Neural cell (in vitro differentiated cells): ENCODE results near the gene FBXL2. TPM values are rescaled to one million over a fixed set of nuclear protein-coding genes. Genes with fewer than 3 reads are reported as not detected.

ENCODE experiments used
- H2AFZ ChIP-seq: fragments of 200-600, 300-800 bp; sonication (generic), shearing (Covaris generic); 2 replicates; pipeline ENCODE4 v1.6.0; 2014; ENCODE audit warnings: low read depth, mild to moderate bottlenecking, antibody characterized with exemption, low read length, moderate library complexity
- H3F3A ChIP-seq: fragments of 200-600 bp; shearing (Covaris generic); 2 replicates; pipeline ENCODE4 v1.6.1; 2016; ENCODE audit warnings: mild to moderate bottlenecking, moderate library complexity, mixed read lengths, antibody characterized with exemption, low read length; ENCODE audit not compliant: insufficient read depth, poor library complexity, severe bottlenecking
- H3K27ac ChIP-seq: fragments of 200-600, 300-800 bp; sonication (generic), shearing (Covaris generic); 2 replicates; pipeline ENCODE4 v1.5.1; 2014; ENCODE audit warnings: mild to moderate bottlenecking, low read length, moderate library complexity
- H3K27me3 ChIP-seq: fragments of 300-800, 200-600 bp; sonication (generic), shearing (Covaris generic); 2 replicates; pipeline ENCODE4 v1.6.0; 2014; ENCODE audit warnings: mild to moderate bottlenecking, low read depth, low read length, moderate library complexity; ENCODE audit not compliant: insufficient read depth
- H3K36me3 ChIP-seq: fragments of 300-800, 200-600 bp; sonication (generic), shearing (Covaris generic); 2 replicates; pipeline ENCODE4 v1.5.1; 2014; ENCODE audit warnings: mild to moderate bottlenecking, antibody characterized with exemption, low read length, moderate library complexity; ENCODE audit not compliant: insufficient read depth
- H3K4me2 ChIP-seq: fragments of 300-800, 200-600 bp; sonication (generic), shearing (Covaris generic); 2 replicates; pipeline ENCODE4 v1.6.0; 2014; ENCODE audit warnings: mild to moderate bottlenecking, low read length
- H3K4me3 ChIP-seq: fragments of 300-800, 200-600 bp; sonication (generic), shearing (Covaris generic); 2 replicates; pipeline ENCODE4 v1.5.1; 2014; ENCODE audit warnings: mild to moderate bottlenecking, low read length, moderate library complexity
- H3K79me2 ChIP-seq: fragments of 200-600 bp; shearing (Covaris generic); replicated peaks from 2 replicates; pipeline ENCODE4 v1.6.0; 2014; ENCODE audit warnings: mild to moderate bottlenecking, low read length, moderate library complexity; ENCODE audit not compliant: insufficient read depth
- H3K9ac ChIP-seq: fragments of 300-800, 200-600 bp; sonication (generic), shearing (Covaris generic); 2 replicates; pipeline ENCODE4 v1.6.1; 2016; ENCODE audit warnings: mild to moderate bottlenecking, low read length, mixed read lengths
- H3K9me2 ChIP-seq: fragments of 200-600 bp; shearing (Covaris generic); 2 replicates; pipeline ENCODE4 v1.6.1; 2016; ENCODE audit warnings: mild to moderate bottlenecking, low read length, mixed read lengths; ENCODE audit not compliant: insufficient read depth
- H3K9me3 ChIP-seq: fragments of 200-600, 300-800 bp; sonication (generic), shearing (Covaris generic); 2 replicates; pipeline ENCODE4 v1.6.1; 2016; ENCODE audit warnings: mild to moderate bottlenecking, mixed run types, low read length, moderate library complexity, mixed read lengths
- H4K20me1 ChIP-seq: fragments of 200-600 bp; shearing (Covaris generic); 2 replicates; pipeline ENCODE4 v1.6.1; 2016; ENCODE audit warnings: mild to moderate bottlenecking, mixed run types; ENCODE audit not compliant: insufficient read depth
- EP300 ChIP-seq: fragments of 450-650 bp; conservative IDR thresholded peaks from 2 replicates; pipeline ENCODE4 v1.6.1; 2014; ENCODE audit warnings: antibody characterized with exemption, mild to moderate bottlenecking, moderate library complexity; ENCODE audit not compliant: poor library complexity, severe bottlenecking
- EZH2 ChIP-seq: fragments of 200-600, 300-800 bp; shearing (Covaris generic), sonication (generic); IDR thresholded peaks from 2 replicates; pipeline ENCODE4 v1.6.1; 2014; ENCODE audit warnings: antibody characterized with exemption, low read length, borderline replicate concordance, mild to moderate bottlenecking; ENCODE audit not compliant: insufficient read depth, poor library complexity, severe bottlenecking
- MXI1 ChIP-seq: fragments of 450-650 bp; conservative IDR thresholded peaks from 2 replicates; pipeline ENCODE4 v1.6.1; 2014; ENCODE audit warnings: antibody characterized with exemption, mild to moderate bottlenecking; ENCODE audit not compliant: poor library complexity, severe bottlenecking
- POLR2AphosphoS5 ChIP-seq: IDR thresholded peaks from 2 replicates; pipeline ENCODE4 v1.6.1; 2012
- RAD21 ChIP-seq: fragments of 450-650 bp; conservative IDR thresholded peaks from 2 replicates; pipeline ENCODE4 v1.6.1; 2014; ENCODE audit warnings: antibody characterized with exemption, mild to moderate bottlenecking, moderate library complexity
- SMC3 ChIP-seq: fragments of 450-650 bp; conservative IDR thresholded peaks from 2 replicates; pipeline ENCODE4 v1.6.1; 2014; ENCODE audit warnings: antibody characterized with exemption, mild to moderate bottlenecking, moderate library complexity; ENCODE audit not compliant: poor library complexity
- TAF1 ChIP-seq: IDR thresholded peaks from 2 replicates; pipeline ENCODE4 v1.6.1; 2012; ENCODE audit warnings: low read depth
- polyA plus RNA-seq: library from polyadenylated mRNA; depleted of rRNA; stranded (reverse); fragments of >200 nt; gene quantifications from 2 replicates; pipeline ENCODE4 v1.2.3, GENCODE V29; 2014
- TF ChIP-seq, protein P1 (sequence below): IDR thresholded peaks from 2 replicates; pipeline ENCODE4 v1.6.1; 2012; ENCODE audit warnings: borderline replicate concordance
- TF ChIP-seq, protein P2 (sequence below): fragments of 450-650 bp; IDR thresholded peaks from 2 replicates; pipeline ENCODE4 v1.5.1; 2014; ENCODE audit warnings: antibody characterized with exemption, mild to moderate bottlenecking, moderate library complexity; ENCODE audit not compliant: poor library complexity, severe bottlenecking

The FBXL2 gene
- polyA plus RNA-seq, 1 donor from 2014 or later, result 82.0 TPM

DNA sequence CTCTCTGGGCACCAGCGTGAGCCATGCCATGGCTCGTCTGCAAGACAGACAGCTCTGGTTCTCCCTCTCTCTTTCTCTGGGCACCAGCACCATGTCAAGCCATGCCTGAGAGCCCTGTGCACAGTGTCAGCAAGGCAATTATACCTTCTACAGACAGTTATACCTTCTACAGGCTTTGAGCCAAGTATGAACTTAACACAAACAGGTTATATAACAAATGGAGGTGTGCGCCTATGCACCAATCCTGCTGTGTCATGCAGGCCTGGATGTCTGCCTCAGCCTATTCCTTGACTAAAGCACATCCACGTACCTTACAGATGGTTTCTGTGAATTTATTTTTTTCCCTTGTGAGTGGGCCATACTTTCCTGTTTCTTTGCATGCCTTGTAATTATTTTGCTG is 5.9 kb upstream of the FBXL2 start:
- Histone ChIP-seq H3K27ac (no peak overlapping the region), H2AFZ (no peak overlapping the region), H3K27me3 (no peaks in the 10 kb centered on the region), H3K4me3 (no peak overlapping the region), H3K4me2 (no peak overlapping the region), H4K20me1 (no peaks in the 10 kb centered on the region), H3K9me3 (no peaks in the 10 kb centered on the region), H3K9me2 (no peaks in the 10 kb centered on the region), H3K79me2 (no peaks in the 10 kb centered on the region), H3F3A (no peaks in the 10 kb centered on the region), H3K9ac (no peak overlapping the region), H3K36me3 (no peaks in the 10 kb centered on the region)
- TF ChIP-seq TAF1 (no peak), MXI1 (no peak), EZH2 (no peak), EP300 (no peak), RAD21 (no peak), POLR2AphosphoS5 (no peak)
- TF ChIP-seq, protein P1, sequence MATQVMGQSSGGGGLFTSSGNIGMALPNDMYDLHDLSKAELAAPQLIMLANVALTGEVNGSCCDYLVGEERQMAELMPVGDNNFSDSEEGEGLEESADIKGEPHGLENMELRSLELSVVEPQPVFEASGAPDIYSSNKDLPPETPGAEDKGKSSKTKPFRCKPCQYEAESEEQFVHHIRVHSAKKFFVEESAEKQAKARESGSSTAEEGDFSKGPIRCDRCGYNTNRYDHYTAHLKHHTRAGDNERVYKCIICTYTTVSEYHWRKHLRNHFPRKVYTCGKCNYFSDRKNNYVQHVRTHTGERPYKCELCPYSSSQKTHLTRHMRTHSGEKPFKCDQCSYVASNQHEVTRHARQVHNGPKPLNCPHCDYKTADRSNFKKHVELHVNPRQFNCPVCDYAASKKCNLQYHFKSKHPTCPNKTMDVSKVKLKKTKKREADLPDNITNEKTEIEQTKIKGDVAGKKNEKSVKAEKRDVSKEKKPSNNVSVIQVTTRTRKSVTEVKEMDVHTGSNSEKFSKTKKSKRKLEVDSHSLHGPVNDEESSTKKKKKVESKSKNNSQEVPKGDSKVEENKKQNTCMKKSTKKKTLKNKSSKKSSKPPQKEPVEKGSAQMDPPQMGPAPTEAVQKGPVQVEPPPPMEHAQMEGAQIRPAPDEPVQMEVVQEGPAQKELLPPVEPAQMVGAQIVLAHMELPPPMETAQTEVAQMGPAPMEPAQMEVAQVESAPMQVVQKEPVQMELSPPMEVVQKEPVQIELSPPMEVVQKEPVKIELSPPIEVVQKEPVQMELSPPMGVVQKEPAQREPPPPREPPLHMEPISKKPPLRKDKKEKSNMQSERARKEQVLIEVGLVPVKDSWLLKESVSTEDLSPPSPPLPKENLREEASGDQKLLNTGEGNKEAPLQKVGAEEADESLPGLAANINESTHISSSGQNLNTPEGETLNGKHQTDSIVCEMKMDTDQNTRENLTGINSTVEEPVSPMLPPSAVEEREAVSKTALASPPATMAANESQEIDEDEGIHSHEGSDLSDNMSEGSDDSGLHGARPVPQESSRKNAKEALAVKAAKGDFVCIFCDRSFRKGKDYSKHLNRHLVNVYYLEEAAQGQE, result no peak

DNA sequence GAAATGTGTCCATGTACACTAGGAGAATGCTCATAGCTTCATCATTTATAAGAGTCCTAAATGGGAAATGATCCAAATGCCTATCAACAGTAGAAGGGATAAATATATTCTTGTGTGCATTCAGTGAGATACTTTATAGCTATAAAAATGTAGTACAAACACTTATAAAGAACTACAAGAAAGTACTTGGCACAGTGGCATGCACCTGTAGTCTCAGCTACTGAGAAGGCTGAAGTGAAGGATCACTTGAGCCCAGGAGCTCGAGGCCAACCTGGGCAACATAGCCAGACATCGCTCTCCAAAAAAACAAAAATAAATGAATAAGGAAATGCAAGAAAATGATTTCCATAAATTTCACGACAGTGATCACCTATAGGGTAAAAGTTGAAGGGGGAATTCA is 3.6 kb upstream of the FBXL2 start:
- H3K79me2 ChIP-seq, result peaks cover 11% of the 10 kb centered on the region
- no peak overlapping the region for H3K4me3 ChIP-seq
- H3K9ac ChIP-seq, result no peak overlapping the region
- H3K36me3 ChIP-seq, result no peaks in the 10 kb centered on the region
- H4K20me1 ChIP-seq, result no peaks in the 10 kb centered on the region
- H2AFZ ChIP-seq, result no peak overlapping the region
- H3K4me2 ChIP-seq, result no peak overlapping the region
- TF ChIP-seq, protein P2, sequence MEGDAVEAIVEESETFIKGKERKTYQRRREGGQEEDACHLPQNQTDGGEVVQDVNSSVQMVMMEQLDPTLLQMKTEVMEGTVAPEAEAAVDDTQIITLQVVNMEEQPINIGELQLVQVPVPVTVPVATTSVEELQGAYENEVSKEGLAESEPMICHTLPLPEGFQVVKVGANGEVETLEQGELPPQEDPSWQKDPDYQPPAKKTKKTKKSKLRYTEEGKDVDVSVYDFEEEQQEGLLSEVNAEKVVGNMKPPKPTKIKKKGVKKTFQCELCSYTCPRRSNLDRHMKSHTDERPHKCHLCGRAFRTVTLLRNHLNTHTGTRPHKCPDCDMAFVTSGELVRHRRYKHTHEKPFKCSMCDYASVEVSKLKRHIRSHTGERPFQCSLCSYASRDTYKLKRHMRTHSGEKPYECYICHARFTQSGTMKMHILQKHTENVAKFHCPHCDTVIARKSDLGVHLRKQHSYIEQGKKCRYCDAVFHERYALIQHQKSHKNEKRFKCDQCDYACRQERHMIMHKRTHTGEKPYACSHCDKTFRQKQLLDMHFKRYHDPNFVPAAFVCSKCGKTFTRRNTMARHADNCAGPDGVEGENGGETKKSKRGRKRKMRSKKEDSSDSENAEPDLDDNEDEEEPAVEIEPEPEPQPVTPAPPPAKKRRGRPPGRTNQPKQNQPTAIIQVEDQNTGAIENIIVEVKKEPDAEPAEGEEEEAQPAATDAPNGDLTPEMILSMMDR, result no peak
- TF ChIP-seq TAF1 (no peak), EZH2 (no peak), EP300 (no peak), MXI1 (no peak), POLR2AphosphoS5 (no peak), SMC3 (no peak), RAD21 (no peak)
- TF ChIP-seq, protein P1, result no peak
- H3K9me2 ChIP-seq, result no peaks in the 10 kb centered on the region
- H3F3A ChIP-seq, result no peaks in the 10 kb centered on the region
- H3K27ac ChIP-seq, result no peak overlapping the region
- H3K9me3 ChIP-seq, result no peaks in the 10 kb centered on the region
- no peaks in the 10 kb centered on the region for H3K27me3 ChIP-seq
